GM19035 (cell line): ENCODE measurements around the gene SPEF2.
"Not testable (repeated sequence)": the region's sequence is repeated elsewhere in the genome, so short reads cannot be mapped to it uniquely, and the experiment has no call there.

Experiments
- ATAC-seq: cut with Tn5 transposase; IDR thresholded peaks from one replicate; pipeline ENCODE4 v1.9.1; 2021; ENCODE audit not compliant: unreplicated experiment

SPEF2 gene

DNA sequence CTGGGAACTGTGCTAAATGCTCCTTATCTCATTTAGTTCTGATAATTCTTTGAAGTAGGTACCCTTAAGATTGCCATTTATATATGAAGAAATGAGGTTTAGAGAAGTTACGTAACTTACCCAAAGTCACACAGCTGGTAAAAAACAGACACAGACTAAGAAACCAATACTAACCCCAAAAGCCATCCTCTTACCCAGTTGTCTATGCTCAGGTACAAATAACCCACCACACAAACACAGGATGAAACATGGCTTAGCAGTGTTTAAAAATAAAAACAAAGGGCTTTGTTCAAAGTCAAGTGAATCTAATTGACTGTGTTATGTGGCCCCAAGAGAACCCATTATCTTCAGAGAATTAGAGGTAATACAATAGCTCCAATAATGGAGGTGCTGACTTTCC, 202.0 kb downstream of the SPEF2 start:
- no peak for ATAC-seq

GRCh38 chr5:35820735-35821134, 203.1 kb downstream of the SPEF2 start:
- no peak for ATAC-seq

- ATAC-seq: no peak
These were observed 203.8 kb downstream of the SPEF2 start for GRCh38 chr5:35821513-35821912.

DNA sequence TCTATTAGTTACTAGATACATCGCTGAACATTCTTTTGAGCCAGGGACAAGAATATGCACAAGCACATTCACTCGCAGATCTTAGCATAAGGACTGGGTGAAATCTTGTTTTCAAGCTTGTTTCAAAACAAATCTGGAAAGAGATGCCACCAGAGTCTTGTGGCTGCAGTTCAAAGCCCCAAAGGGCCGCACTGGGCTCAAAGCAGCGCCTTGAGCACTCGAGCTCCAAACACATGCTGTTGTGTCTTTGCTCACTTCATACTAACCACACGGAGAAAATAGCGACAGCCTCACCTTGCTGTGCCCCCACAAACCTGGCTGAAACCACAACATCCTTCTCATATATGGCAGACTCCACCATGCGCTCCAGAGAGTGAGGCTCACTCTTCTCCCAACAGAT, 204.8 kb downstream of the SPEF2 start:
- no peak for ATAC-seq

GRCh38 chr5:35823347-35824098, 205.9 kb downstream of the SPEF2 start:
- no peak for ATAC-seq

GRCh38 chr5:35826056-35826455, 208.4 kb downstream of the SPEF2 start:
- no peak for ATAC-seq

GRCh38 chr5:35826554-35826953, 208.9 kb downstream of the SPEF2 start:
- ATAC-seq: no peak

GRCh38 chr5:35828082-35828598, 210.5 kb downstream of the SPEF2 start:
- ATAC-seq: no peak

DNA sequence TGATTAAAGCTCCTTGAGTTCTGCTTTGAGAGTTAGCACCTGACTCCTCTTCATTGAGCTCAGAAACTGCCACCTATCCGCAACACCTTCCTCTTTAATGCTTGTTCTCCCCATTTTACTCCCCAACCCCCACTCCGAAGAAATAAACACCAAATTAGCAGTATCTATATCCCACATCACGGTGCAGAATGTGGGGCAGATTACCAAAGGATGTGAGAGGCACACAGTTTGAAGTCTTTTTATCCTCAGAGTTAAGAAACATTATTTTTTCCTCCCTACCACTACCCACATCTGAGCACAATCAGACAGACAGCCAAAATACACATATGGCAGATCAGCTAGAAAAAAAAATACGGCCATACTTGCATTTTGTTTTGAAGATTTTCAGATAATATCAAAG, 212.9 kb downstream of the SPEF2 start:
- ATAC-seq: no peak

- no peak for ATAC-seq
These were observed 215.1 kb downstream of the SPEF2 start for GRCh38 chr5:35832762-35833161.

DNA sequence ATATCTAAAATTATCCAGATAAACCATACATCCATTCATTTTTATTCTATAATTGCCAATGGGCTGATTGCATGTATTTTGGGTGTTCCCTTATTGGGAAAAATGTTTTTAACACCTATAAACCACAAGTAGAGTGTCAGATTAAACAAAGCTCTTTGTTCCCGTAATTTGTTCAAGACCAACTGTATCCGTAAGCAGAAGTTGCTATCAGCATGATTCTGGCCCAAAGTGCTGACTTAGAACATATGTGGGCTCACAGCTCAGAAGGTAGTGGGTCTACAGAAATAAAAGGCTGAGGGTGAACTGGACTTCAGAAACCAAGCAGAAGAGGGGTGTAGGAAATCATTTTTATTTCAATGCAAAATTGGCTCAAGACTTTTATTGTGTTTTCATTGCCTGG, 215.6 kb downstream of the SPEF2 start:
- no peak for ATAC-seq

GRCh38 chr5:35835796-35836742, 218.4 kb downstream of the SPEF2 start:
- no peak for ATAC-seq

- no peak for ATAC-seq
These were observed 220.8 kb downstream of the SPEF2 start for GRCh38 chr5:35838370-35839042.

- no peak for ATAC-seq
These were observed 225.2 kb downstream of the SPEF2 start for GRCh38 chr5:35842856-35843255.

GRCh38 chr5:35845508-35845907, 227.8 kb downstream of the SPEF2 start:
- not testable (repeated sequence) for ATAC-seq

DNA sequence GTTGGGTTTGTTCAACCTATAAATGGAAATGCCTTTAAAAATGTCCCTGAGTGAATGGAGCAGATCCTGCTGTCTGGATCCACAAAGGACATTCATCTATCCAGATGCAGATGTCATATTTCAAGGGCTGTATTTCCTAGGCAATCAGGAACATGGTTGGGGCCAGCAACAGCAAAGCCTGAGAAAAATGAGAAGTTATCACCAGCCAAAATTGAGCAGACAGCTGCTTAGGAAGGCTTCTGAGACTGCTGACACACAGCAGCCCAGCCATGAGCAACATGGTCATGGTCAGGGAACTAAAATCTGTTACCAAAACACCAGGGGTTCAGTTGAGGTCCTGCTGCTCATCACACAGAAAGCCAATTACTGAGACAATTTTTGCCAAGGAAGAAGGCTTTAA, 229.8 kb downstream of the SPEF2 start:
- no peak for ATAC-seq

DNA sequence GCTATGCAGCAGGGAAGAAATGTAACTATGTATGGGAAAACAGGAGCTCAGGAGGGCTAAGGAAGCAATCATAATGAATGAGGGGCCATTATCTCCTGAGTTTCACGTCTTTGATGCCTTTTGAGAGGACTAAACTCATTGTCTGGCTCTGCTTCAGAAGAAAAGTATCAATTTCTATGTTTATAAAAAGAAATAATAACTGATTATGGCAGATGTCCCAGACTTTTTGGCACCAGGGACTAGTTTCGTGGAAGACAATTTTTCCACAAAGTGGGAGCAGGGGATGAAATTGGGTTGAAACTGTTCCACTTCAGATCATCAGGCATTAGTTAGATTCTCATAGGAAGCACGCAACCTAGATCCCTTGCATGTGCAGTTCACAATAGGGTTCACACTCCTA, 230.3 kb downstream of the SPEF2 start:
- no peak for ATAC-seq

DNA sequence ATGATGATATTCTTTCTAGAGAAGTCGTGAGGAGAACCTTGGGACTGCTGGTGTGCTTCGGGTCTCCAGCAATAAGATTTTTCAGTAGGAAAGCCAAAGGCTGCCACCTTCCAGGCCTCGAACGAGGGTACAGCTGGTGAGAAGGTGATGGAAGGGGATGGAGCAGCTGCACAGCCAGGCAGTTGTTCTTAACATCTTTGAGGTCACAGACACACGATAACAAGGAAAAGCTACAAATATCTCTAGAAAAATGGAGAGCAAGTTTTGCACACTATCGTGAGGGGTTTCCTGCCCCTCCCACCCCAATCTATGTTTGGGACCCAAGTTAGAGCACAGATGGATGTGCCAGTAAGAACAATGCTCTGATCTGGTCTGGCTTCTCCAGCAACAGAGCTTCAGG, 232.2 kb downstream of the SPEF2 start:
- ATAC-seq: no peak

GRCh38 chr5:35850967-35851680, 233.5 kb downstream of the SPEF2 start:
- no peak for ATAC-seq

- no peak for ATAC-seq
These were observed 234.5 kb downstream of the SPEF2 start for GRCh38 chr5:35852084-35852734.
